ENCODE measurements around the gene PTPRH.

DNA sequence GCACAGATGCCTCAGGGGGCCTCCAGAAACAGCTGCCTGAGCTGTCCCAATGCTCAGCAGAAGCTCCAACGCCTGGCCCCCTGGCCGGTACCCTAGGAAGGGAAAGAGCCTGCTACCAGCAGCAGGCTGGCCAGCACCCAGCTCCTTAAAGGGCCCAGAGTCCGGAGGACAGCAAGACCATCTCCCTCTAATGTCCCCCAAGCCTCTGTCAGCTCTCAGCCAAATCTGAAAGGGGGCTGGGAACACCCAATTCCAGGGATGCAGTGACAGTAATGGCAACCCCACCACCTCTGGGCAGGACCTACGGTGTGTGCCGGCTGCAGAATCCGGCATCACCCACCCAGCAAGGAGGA, 45.3 kb upstream of the PTPRH start:
- TF ChIP-seq CTCF (IDR thresholded peaks at IDR 0.05) (no peak), SIN3A (IDR thresholded peaks at IDR 0.05; ENCODE audit: borderline replicate concordance, low read depth, low read length) (no peak), POLR2AphosphoS5 (IDR thresholded peaks at IDR 0.05; ENCODE audit: low read depth, low read length) (no peak)

Data from SK-N-SH (cell line).